HG03457 (cell line): ENCODE data around the gene SLC28A1.

Experiments
- ATAC-seq: cut with Tn5 transposase; IDR thresholded peaks from one replicate; pipeline ENCODE4 v1.9.1; 2021; ENCODE audit warnings: moderate number of reproducible peaks; ENCODE audit not compliant: unreplicated experiment

SLC28A1 gene

DNA sequence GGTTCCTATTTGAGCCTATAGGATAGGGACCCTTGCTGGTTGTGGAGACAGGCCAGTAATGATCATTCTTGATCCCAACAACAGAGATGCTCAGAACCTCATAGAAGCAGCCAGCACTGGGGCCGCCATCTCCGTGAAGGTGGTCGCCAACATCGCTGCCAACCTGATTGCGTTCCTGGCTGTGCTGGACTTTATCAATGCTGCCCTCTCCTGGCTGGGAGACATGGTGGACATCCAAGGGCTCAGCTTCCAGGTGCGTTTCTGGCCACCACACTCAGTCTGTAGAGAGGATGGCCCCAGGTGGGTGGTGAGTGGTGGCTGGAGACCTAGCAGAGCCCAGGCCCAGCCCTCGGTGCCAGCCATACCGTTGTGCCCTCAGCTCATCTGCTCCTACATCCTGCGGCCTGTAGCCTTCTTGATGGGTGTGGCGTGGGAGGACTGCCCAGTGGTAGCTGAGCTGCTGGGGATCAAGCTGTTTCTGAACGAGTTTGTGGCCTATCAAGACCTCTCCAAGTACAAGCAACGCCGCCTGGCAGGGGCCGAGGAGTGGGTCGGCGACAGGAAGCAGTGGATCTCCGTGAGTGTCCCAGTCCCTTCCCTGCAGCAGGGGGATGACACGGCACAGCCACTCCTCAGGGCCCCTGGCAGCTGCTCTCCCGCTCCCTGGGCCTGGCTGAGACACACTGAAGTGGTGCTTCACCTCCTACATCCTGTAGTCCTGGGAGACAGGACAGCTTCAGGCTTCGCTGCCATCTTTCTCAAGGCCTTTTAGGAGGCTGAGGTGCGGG lies 50.7 kb downstream of the SLC28A1 start:
- no peak for ATAC-seq

DNA sequence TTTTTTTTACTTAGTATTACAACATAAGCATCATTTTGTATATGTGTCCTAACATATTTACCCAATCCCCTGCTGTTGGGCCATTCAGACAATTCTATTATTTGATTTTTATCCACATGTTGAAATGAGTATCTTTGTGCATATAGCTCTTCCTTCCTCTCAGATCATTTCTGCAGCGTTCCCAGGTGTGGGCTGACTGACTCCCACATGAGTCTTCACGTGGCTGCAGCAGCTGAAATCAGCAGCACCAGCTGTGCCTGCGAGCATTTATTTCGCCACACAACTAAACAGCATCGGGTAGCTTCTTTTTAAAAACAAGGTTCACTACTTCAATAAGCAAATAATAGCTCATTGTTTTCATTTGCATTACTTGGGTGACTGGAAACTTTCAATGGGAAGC lies 52.7 kb downstream of the SLC28A1 start:
- no peak for ATAC-seq

DNA sequence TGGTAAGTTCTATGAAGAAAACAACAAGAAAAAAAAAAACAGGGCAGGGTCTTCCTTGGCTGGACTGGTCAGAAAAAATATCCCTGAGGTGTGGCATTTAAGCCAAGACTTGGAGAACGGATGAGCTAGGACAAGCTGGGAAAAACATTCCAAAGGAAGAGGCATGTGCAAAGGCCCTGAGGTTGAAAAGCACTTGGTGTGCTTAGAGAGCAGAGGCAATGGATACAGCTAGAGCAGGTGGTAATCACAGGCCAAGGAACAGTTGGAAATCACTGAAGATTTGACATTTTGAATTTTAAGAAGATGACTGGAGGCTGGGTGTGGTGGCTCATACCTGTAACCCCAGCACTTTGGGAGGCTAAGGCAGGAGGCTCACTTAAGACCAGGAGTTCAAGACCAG lies 54.3 kb downstream of the SLC28A1 start:
- ATAC-seq: no peak

DNA sequence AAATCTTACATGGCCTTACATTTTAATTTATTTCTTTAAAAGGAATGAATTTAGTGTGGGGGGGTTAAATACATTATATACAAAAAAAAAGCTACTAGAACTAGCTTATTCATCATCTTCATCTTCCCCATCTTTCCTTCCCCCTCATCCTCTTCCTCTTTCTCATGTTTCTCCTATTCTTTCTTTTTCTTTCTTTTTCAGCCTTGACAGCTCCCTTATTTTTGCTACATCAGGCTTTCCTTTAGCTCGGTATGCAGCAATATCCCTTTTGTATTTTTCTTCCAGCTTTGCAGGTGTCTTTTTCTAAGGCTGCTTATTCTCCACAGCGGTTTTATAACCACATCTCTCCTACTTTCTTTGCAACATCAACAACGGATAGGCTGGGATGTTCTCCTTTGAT lies 55.9 kb downstream of the SLC28A1 start:
- no peak for ATAC-seq

DNA sequence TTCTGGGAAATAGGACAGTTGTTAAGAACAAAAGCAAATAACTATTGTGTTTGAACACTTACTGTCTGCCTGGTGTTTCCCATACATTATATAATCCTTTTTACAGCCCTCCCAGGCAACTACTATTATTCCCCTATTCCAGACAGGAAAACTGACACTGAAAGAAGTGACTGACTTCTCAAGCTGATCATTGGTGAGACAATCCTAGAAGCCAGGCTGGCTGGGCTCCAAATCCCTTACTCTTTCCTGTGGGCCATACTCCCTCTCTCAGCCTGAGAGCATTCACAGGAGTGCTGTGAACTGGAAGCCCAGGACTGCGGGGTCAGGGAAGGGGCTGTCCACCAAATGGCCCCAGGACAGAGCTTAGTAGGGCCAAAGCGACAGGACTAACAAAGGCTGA lies 58.0 kb downstream of the SLC28A1 start:
- no peak for ATAC-seq

DNA sequence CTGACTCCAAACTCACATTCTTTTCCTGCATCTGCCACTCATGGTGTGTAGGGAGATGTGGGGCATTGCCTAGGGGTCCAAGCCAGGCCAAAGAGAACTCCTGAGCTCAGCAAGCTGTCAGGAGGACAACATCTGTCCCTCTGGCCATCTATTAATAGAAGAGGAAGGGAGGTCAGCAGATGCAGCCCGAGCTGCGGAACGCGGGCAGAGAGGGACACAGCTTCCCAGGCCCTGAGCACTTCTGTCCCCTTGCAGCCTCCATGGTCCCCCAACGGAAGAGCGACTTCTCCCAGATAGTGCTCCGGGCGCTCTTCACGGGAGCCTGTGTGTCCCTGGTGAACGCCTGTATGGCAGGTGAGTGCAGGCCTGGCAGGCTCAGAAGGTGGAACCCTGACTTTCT lies 59.8 kb downstream of the SLC28A1 start:
- ATAC-seq: no peak

DNA sequence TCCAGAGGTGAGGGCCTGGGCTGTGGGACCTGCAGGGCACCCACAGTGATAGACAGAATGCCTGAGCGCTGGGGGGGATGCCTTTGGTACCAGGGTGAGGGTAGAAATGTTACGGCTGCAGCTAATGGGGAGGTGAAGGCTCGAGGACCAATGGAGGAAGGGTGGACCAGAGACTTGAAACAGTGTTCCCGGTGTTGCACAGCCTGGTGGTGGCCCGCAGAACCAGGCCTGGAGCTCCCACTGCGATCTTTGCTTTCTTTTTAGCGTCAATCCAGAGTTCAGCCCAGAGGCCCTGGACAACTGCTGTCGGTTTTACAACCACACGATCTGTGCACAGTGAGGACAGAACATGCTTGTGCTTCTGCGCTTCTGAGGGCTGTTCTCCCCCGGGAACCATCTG lies 60.4 kb downstream of the SLC28A1 start:
- no peak for ATAC-seq

DNA sequence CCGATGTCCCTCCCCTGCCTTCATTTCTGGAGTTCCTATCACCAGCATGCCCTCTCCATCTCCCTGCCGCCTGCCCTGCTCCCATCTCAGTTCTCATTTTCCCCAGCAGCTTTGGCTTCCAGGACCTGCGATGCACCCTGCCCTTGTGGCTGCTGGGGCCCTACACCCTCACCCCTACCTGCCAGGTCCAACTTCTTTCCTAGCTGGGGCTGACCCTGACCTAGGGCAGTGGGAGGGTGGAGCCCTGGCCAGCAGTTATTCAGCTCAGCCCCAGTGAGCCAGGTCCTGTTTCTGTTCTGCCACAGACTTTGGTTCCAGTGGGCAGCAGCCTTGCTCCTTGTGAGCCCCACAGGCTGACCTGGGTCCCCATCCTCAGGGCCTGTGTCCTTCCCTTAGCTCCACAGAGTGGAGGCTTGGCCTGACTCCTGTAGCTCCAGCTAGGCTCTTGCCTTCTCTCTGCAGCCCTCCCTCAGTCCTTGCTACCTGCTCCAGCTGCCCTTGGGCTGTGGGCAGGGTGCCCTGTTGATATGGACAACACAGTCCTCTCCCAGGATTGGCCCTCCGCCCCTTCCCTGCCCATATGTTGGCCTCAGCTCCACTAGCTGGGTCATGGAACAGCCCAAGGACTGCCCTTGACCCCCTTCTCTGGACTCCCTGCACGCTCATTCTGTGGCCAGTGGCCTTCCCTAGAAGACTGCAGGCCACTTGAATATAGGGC lies 62.5 kb downstream of the SLC28A1 start:
- ATAC-seq: no peak

DNA sequence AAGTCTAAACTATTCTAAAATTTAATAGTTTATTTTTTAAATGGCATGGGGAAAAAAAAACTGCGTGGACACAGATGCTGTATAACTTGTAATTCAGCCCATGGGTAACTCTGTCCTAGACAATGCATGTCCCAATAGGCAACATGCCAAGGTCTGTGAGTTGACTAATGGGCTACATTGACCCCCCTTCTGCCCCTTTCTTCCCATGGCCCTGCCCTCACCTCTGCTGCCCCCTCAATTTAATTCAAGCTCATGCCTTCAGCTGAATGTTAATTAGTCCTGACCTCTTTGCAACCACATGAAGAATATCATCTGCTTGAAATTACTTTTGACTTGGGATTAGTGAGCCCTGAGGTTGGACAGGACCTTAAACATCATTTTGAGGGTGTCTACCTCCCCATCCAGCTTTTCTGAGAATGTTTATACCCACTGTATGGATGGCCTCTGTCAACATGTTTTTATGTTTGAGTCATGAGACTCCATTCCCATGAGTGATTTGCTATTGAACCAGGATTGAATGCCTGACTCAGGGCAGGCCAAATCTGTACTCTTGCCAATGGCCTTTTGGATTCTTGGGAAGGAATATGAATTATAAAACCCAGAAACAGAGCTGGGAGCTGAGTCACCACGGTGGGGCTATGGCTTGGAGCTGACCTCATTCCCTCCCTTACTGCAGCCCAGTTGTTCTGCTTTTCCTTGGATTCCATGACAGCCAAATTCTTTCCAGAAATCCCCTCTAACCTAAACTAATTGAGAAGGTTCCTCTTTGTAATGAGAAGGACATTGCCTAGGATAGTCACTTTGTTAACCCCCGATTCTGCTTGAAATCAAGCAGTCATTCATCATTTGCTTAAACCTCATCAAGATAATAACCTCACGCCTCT lies 63.7 kb downstream of the SLC28A1 start:
- ATAC-seq: no peak

DNA sequence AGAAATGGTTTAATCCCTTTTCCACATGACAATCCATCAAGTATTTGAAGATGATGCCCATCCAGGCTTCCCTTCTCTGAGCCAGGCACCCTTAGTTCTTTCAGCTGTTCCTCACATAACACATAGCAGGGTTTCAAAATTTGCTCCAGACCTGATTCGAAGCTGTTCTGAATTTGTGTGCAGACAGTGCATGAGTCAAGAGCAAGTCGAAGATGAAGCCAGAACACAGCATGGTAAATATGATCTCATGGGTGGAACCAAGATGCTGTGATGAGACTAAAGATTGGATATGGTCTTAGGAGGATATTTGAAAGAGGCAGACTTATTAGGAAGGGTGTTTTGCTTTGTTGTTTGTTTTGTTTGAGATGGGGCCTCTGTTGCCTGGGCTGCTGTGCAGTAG lies 64.6 kb downstream of the SLC28A1 start:
- ATAC-seq: no peak

DNA sequence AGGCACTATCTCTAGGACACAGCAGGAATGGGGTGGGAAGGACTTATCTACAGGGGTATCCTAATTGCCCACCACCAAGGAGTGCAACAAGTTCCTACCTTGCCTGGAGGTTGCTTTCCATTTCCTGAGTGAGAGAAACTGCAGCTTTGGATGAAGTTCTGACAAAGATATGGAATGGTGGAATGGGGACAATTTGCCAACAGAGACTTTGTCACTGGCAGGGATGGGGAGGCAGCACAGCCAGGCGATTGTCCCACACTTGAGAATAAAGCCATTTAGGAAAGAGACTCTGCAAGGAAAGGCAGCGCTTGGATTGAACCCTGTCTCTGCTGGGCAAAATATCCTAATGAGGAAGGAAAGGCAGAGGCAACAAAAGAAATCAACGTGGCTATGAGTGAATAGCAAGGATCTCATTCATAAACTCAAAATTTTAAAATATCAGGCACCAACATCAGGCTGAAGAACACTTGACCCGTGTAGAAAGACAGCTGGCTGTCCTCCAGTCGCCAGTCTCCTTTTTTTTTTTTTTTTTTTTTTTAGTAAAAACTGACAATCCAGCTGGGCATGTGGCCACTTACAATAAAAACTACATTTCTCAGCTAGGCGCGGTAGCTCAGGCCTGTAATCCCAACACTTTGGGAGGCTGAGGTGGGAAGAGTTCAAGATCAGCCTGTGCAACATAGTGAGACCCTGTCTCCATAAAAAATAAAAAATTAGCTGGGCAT lies 65.5 kb downstream of the SLC28A1 start:
- ATAC-seq: no peak

DNA sequence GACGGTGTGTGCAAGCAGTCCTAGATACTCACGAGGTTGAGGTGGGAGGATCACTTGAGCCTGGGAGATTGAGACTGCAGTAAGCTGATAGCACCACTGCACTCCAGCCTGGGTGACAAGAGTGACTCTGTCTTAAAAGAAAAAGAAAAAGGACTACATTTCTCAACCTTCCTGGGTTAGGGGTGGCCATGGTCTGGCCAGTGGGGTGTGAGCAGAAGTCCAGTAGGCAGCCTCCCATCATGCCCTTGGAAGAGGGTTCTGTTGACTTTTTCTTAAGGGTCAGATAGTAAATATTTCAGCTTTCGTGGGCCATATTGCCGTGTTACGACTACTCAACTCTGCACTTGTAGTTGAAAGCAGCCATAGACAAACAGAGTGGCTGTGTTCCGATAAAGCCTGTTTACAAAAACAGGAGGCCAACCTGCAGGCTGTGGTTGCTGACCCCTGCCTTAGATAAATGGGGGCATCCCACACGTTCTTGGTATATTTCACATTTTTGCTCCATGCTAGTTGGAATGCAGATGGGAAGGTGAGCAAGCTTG lies 66.2 kb downstream of the SLC28A1 start:
- no peak for ATAC-seq

DNA sequence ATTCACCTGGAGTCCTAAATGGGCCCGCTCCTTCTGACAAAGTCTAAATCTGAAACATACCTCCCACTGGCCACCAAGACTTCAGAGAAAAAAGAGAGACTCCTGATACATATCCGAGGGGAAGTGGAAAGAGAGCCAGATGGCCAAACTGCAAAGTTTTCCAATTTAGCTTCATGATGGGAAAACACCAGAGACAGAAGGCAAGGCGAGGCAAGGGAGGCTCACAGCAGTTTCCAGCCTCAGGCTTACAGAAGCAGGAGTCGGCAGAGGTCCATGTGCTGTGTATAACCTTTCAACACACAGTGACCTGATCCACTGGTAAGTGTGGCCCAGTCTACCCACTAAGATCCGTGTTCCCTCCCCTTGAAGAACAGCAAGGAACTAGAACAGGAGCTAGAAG lies 67.3 kb downstream of the SLC28A1 start:
- ATAC-seq: no peak

DNA sequence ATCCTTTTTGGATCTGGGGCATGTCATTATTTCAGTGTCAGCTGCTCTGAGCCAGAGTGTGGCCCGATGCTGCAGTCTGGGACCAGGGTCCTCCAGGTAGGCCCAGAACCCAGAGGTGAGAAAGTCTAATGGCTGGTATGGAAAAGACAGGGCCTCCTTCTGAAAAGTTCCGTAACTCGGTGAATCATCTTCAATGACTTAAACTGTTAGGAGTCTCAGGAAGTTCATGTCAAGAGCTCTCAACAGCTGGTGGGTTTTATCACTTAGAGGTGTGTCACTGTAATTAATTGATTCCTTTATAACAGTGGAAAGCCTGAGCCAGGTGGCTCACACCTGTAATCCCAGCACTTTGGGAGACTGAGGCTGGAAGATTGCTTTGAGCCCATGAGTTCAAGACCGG lies 68.7 kb downstream of the SLC28A1 start:
- ATAC-seq: no peak

DNA sequence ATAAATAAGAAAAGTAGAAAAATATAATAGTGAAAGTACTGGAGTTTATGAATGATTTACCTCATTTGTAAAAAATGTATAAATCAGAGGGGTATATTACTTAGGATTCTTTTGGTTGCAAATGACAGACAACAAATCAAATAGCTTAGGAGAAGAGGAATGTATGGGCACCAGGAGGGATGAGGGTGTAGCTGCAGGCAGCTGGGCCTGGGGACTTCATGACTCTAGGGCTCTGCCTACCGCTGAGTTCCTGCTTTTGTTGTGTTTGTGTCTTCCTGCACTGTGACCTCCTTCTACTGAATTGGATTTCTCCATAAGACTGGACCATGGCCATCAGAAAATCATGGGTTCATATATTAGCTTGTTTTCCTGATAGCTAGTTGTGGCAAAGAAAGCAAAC lies 69.3 kb downstream of the SLC28A1 start:
- no peak for ATAC-seq

DNA sequence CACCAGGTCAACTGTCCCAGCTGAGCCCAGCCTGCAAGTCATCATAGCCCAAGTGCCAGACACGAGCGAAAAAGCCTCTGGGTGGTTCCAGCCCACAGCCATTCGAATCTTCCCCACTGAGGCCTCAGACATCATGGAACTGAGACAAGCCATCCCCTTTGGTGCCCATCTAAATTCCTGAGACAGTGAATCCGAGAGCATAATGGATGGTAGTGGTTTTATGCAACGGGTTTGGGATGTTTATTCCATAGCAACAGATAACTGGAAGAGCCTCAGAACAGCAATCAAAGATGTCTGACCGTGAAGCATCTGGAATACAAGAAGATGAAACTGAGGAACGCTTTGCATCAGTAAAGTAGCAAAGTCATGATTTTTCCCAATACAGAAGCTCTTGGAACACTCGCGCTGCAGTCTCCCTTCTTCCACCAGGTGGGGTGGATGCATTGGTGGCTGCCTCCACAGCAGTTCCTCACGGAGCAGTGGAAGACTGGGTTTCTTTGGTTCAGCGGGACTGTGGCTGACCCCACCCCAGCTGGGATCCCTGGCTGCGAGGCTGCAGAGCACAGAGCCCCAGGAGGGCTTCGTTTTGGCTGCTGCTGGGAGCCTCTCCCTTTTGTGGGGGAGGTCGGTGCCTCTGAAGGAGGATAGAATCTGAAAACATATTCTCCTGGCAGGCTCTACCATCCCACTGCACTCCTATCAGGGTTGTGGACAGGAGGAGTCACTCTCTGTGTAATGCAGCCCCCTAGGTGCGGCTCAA lies 70.8 kb downstream of the SLC28A1 start:
- ATAC-seq: no peak

DNA sequence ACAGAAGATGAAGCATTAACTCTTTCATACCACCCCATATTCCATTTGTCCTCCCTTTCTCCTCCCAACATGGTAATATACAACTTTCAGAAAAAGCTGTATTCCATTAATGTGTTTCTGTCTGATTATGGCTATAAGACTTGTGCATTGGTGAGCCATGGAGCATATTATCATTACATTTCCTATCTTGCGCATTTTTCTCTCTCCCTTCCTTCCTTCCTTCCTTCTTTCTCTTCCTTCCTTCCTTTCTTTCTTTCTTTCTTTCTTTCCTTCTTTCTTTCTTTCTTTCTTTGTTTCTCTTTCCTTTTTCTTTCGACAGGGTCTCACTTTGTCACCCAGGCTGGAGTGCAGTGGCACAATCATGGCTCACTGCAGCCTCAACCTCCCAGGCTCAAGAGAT lies 71.7 kb downstream of the SLC28A1 start:
- ATAC-seq: no peak

DNA sequence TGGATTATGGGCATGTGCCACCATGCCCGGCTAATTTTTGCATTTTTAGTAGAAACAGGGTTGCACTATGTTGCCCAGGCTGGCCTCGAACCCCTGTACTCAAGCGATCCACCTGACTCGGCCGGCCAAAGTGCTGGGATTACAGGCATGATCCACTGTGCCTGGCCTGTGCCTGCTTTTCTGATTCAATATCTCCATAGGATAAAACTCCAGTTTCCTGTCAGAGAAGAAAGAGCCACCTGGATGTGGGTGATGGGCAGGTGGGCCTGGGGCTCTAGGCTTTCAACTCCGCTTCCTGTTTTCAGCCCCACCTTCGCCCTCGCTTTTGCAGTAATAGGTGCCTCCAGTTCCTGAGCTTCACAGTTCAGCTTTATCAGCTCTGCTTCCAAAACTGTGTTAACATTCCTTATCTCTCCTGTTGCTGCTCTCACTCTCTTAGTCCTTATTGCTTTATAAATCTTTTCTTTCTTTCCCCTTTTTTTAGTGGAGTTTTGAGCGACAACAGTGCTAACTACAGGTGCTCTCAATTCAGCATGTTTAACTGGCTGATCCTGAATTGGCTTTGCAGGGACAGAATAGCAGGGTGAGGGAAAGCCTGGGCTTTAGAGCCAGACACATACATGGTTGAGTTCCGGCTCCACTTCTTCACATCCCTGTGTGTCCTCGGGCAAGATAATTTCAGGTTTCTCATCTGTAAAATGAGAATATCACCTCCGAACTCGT lies 76.1 kb downstream of the SLC28A1 start:
- ATAC-seq: no peak

DNA sequence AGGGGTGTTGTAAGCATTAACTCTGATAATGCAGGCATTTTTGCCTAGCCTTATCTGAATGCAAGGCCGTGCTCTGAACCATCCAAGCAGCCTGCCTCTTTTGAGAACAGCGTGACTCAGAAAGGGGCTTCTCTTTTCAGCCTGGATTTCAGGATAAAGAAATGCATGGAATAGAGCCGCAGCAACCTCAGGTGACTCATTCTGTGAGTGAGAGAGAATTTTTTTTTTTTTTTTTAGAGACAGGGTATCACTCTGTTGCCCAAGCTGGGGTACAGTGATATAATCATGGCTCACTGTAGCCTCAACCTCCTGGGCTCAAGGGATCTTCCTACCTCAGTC lies 76.6 kb downstream of the SLC28A1 start:
- ATAC-seq: no peak
